ENCODE measurements around the gene CYP8B1. TPM values are rescaled to one million over a fixed set of nuclear protein-coding genes. Genes with fewer than 3 reads are reported as not detected.

Gene CYP8B1
- total and polyA plus RNA-seq, 9 of the 15 experiments (the other 6 are each of a cell fraction or from before 2014, with no cell fraction given): 0.04 TPM; not detected in 8

GRCh38 chr3:42836150-42837123 is 39.2 kb downstream of the CYP8B1 start (continued):
- TF ChIP-seq ZBTB2 (IDR thresholded peaks at IDR 0.05) (peak; percentile 31; the same call in 1 of the 2 replicates), WHSC1 (IDR thresholded peaks at IDR 0.05; ENCODE audit: low read length) (no peak), KDM1A (IDR thresholded peaks at IDR 0.05) (peak; percentile 76 to 89), ZNF12 (CRISPR knock-in tag; IDR thresholded peaks at IDR 0.05) (peak; percentile 75; the same call in 1 of the 2 replicates), ZNF584 (CRISPR knock-in tag; IDR thresholded peaks at IDR 0.05; ENCODE audit: low read depth) (0 out of 2 replicates have a peak, but pooled peaks have one; percentile 76), PHF8 (IDR thresholded peaks at IDR 0.05; ENCODE audit: borderline replicate concordance, low read length) (no peak), MIER1 (IDR thresholded peaks at IDR 0.05; ENCODE audit: low read depth) (peak; percentile 33; the same call in 1 of the 2 replicates), HES1 (IDR thresholded peaks at IDR 0.05; ENCODE audit: low read depth) (no peak), HMGN3 (IDR thresholded peaks at IDR 0.05; ENCODE audit: borderline replicate concordance, extremely low read depth, insufficient read length, low read depth, low read length) (peak; percentile 87), HDAC2 (IDR thresholded peaks at IDR 0.05) (peak; percentile 85), POLR2AphosphoS5 (IDR thresholded peaks at IDR 0.05; ENCODE audit: control insufficient read depth, insufficient read depth, low read depth, low read length) (peak; percentile 97), XRCC4 (IDR thresholded peaks at IDR 0.05; ENCODE audit: extremely low read depth, insufficient read depth, insufficient read length) (no peak)
- TF ChIP-seq, protein P1, sequence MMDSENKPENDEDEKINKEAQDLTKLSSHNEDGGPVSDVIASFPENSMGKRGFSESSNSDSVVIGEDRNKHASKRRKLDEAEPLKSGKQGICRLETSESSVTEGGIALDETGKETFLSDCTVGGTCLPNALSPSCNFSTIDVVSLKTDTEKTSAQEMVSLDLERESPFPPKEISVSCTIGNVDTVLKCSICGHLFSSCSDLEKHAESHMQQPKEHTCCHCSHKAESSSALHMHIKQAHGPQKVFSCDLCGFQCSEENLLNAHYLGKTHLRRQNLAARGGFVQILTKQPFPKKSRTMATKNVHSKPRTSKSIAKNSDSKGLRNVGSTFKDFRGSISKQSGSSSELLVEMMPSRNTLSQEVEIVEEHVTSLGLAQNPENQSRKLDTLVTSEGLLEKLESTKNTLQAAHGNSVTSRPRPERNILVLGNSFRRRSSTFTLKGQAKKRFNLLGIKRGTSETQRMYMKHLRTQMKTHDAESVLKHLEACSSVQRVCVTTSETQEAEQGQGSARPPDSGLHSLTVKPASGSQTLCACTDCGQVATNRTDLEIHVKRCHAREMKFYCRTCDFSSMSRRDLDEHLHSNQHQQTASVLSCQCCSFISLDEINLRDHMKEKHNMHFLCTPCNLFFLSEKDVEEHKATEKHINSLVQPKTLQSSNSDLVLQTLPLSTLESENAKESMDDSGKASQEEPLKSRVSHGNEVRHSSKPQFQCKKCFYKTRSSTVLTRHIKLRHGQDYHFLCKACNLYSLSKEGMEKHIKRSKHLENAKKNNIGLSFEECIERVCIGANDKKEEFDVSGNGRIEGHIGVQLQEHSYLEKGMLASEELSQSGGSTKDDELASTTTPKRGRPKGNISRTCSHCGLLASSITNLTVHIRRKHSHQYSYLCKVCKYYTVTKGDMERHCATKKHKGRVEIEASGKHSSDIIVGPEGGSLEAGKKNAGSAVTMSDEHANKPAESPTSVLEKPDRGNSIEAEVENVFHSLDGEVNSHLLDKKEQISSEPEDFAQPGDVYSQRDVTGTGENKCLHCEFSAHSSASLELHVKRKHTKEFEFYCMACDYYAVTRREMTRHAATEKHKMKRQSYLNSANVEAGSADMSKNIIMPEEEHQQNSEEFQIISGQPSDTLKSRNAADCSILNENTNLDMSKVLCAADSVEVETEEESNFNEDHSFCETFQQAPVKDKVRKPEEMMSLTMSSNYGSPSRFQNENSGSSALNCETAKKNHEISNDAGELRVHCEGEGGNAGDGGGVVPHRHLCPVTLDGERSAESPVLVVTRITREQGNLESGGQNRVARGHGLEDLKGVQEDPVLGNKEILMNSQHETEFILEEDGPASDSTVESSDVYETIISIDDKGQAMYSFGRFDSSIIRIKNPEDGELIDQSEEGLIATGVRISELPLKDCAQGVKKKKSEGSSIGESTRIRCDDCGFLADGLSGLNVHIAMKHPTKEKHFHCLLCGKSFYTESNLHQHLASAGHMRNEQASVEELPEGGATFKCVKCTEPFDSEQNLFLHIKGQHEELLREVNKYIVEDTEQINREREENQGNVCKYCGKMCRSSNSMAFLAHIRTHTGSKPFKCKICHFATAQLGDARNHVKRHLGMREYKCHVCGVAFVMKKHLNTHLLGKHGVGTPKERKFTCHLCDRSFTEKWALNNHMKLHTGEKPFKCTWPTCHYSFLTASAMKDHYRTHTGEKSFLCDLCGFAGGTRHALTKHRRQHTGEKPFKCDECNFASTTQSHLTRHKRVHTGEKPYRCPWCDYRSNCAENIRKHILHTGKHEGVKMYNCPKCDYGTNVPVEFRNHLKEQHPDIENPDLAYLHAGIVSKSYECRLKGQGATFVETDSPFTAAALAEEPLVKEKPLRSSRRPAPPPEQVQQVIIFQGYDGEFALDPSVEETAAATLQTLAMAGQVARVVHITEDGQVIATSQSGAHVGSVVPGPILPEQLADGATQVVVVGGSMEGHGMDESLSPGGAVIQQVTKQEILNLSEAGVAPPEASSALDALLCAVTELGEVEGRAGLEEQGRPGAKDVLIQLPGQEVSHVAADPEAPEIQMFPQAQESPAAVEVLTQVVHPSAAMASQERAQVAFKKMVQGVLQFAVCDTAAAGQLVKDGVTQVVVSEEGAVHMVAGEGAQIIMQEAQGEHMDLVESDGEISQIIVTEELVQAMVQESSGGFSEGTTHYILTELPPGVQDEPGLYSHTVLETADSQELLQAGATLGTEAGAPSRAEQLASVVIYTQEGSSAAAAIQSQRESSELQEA (IDR thresholded peaks at IDR 0.05; ENCODE audit: low read depth): no peak
- TF ChIP-seq, protein P2, sequence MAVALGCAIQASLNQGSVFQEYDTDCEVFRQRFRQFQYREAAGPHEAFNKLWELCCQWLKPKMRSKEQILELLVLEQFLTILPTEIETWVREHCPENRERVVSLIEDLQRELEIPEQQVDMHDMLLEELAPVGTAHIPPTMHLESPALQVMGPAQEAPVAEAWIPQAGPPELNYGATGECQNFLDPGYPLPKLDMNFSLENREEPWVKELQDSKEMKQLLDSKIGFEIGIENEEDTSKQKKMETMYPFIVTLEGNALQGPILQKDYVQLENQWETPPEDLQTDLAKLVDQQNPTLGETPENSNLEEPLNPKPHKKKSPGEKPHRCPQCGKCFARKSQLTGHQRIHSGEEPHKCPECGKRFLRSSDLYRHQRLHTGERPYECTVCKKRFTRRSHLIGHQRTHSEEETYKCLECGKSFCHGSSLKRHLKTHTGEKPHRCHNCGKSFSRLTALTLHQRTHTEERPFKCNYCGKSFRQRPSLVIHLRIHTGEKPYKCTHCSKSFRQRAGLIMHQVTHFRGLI (CRISPR knock-in tag; IDR thresholded peaks at IDR 0.05): no peak

Measured in K562 (cell line).